Raji (cell line): ENCODE measurements around the gene CCDC38.

Experiments
- POLR2A ChIP-seq: IDR thresholded peaks from 2 replicates; pipeline ENCODE4 v1.6.1; 2011; ENCODE audit warnings: low read depth, low read length, control low read depth; ENCODE audit not compliant: insufficient read depth

Gene CCDC38

GRCh38 chr12:95837240-95838038, 105.0 kb downstream of the CCDC38 start:
- TF ChIP-seq POLR2A: no peak

GRCh38 chr12:95836630-95837239, 105.7 kb downstream of the CCDC38 start:
- no peak for TF ChIP-seq POLR2A

GRCh38 chr12:95836185-95836609, 106.2 kb downstream of the CCDC38 start:
- no peak for TF ChIP-seq POLR2A

GRCh38 chr12:95834572-95834971, 107.8 kb downstream of the CCDC38 start:
- TF ChIP-seq POLR2A: no peak

GRCh38 chr12:95830335-95831089, 111.9 kb downstream of the CCDC38 start:
- no peak for TF ChIP-seq POLR2A

- TF ChIP-seq POLR2A: no peak
These were observed 113.0 kb downstream of the CCDC38 start for GRCh38 chr12:95829395-95829794.

- TF ChIP-seq POLR2A: no peak
These were observed 122.2 kb downstream of the CCDC38 start for GRCh38 chr12:95820096-95820703.
